HCT116 (cell line): ENCODE measurements around the gene SEMA4A. TPM values are rescaled to one million over a fixed set of nuclear protein-coding genes. Genes with fewer than 3 reads are reported as not detected.

Source experiments
- ATAC-seq: fragments of 200-7000 bp; cut with Tn5 transposase; 2 replicates; pipeline ENCODE4 v1.9.1; 2020; ENCODE audit warnings: mild to moderate bottlenecking, moderate library complexity
- BruUV-seq: library from RNA; stranded (reverse); fragments of 400-500 nt; replicated peaks from 2 replicates; lab custom pipeline; 2021; lab: Mats Ljungman, UMichigan
- CTCF ChIA-PET: fragments of 300-600 bp; sonication (Branson Sonifier 250); formaldehyde crosslinking; loops from one replicate; lab custom pipeline; 2021; ENCODE audit warnings: antibody characterized with exemption; lab: Charles Lee
- POLR2A ChIA-PET: fragments of 300-600, 350-600 bp; sonication (Branson Sonifier 250); formaldehyde crosslinking; loops from one replicate; lab custom pipeline; 2021; ENCODE audit warnings: antibody characterized with exemption; lab: Charles Lee
- RAD21 ChIA-PET, 2 experiments: fragments of 300-600 bp; sonication (Branson Sonifier 250); formaldehyde crosslinking; loops; one replicate each; lab custom pipeline; 2023; ENCODE audit warnings: low total read pairs in 2 of 2; ENCODE audit not compliant: uncharacterized antibody in 2 of 2, unreplicated experiment in 2 of 2, low non-redundant PET in 1 of 2; lab: Charles Lee
- DNase-seq: peaks from one replicate; pipeline ENCODE4 v3.0.0-alpha.2; 2010; ENCODE audit warnings: low read depth, low spot score
- H2AFZ ChIP-seq: fragments of 200-600 bp; shearing (Covaris generic), sonication (generic); 2 replicates; pipeline ENCODE4 v1.6.1; 2017; ENCODE audit warnings: low read depth, mixed run types, mixed read lengths, antibody characterized with exemption, low read length; ENCODE audit not compliant: poor library complexity, severe bottlenecking
- H3K27ac ChIP-seq: 2 replicates; pipeline ENCODE4 v1.5.1; 2012; ENCODE audit warnings: low read depth, low read length
- H3K27me3 ChIP-seq: fragments of 200-600 bp; sonication (generic); 2 replicates; pipeline ENCODE4 v1.6.1; 2016; ENCODE audit warnings: mixed run types, low read length, mixed read lengths; ENCODE audit not compliant: insufficient read depth
- H3K36me3 ChIP-seq, 2 experiments: fragments of 200-500 bp in 1 of 2; fragments of 200-600 bp in 1 of 2; sonication (Bioruptor generic) in 1 of 2; sonication (generic) in 1 of 2; 2 replicates each; pipeline versions ENCODE4 v1.5.1 to v1.6.1; 2014 to 2016; ENCODE audit warnings: low read length in 2 of 2, inconsistent platforms in 1 of 2, mixed read lengths in 1 of 2, mixed run types in 1 of 2; ENCODE audit not compliant: insufficient read depth in 2 of 2, control insufficient read depth in 1 of 2
- H3K4me1 ChIP-seq, 2 experiments: fragments of 200-600 bp in 1 of 2; sonication (generic) in 1 of 2; 2 replicates each; pipeline versions ENCODE4 v1.5.1 to v1.6.1; 2012 to 2017; ENCODE audit warnings: low read length in 2 of 2, inconsistent platforms in 1 of 2, mild to moderate bottlenecking in 1 of 2, mixed read lengths in 1 of 2, mixed run types in 1 of 2, moderate library complexity in 1 of 2; ENCODE audit not compliant: insufficient read depth in 2 of 2, control insufficient read depth in 1 of 2
- H3K4me2 ChIP-seq: fragments of 200-600 bp; sonication (generic); 2 replicates; pipeline ENCODE4 v1.6.1; 2017; ENCODE audit warnings: mixed run types, low read length, mixed read lengths
- H3K4me3 ChIP-seq, 2 experiments: fragments of 200-600 bp in 1 of 2; sonication (generic) in 1 of 2; replicated peaks in 1 of 2; 2 replicates each; pipeline ENCODE4 v1.5.1; 2011 to 2016; ENCODE audit warnings: low read length in 2 of 2, control low read depth in 1 of 2, low read depth in 1 of 2, mild to moderate bottlenecking in 1 of 2, mixed read lengths in 1 of 2, mixed run types in 1 of 2
- H3K79me2 ChIP-seq: fragments of 200-600 bp; sonication (generic); 2 replicates; pipeline ENCODE4 v1.6.1; 2017; ENCODE audit warnings: mild to moderate bottlenecking, mixed run types, low read length, moderate library complexity, mixed read lengths; ENCODE audit not compliant: insufficient read depth
- H3K9ac ChIP-seq: fragments of 200-600 bp; sonication (generic); 2 replicates; pipeline ENCODE4 v1.6.1; 2016; ENCODE audit warnings: low read length, mixed read lengths
- H3K9me2 ChIP-seq: fragments of 200-600 bp; sonication (generic), shearing (Covaris generic); 2 replicates; pipeline ENCODE4 v1.6.1; 2017; ENCODE audit warnings: mixed run types, mild to moderate bottlenecking, moderate library complexity; ENCODE audit not compliant: insufficient read depth
- H3K9me3 ChIP-seq, 2 experiments: fragments of 200-500 bp in 1 of 2; fragments of 200-600 bp in 1 of 2; sonication (Bioruptor generic) in 1 of 2; sonication (generic) in 1 of 2; 2 replicates each; pipeline ENCODE4 v1.6.1; 2014 to 2017; ENCODE audit warnings: low read length in 2 of 2, mixed read lengths in 2 of 2, inconsistent platforms in 1 of 2, low read depth in 1 of 2, mild to moderate bottlenecking in 1 of 2, mixed run types in 1 of 2, moderate library complexity in 1 of 2; ENCODE audit not compliant: control insufficient read depth in 1 of 2, insufficient read depth in 1 of 2
- H4K20me1 ChIP-seq: fragments of 200-600 bp; sonication (generic), shearing (Covaris generic); 2 replicates; pipeline ENCODE4 v1.6.1; 2017; ENCODE audit warnings: mixed run types, mild to moderate bottlenecking, moderate library complexity; ENCODE audit not compliant: insufficient read depth
- CEBPB ChIP-seq: IDR thresholded peaks from 2 replicates; pipeline ENCODE4 v1.6.1; 2012; ENCODE audit warnings: low read depth
- CTCF ChIP-seq, 3 experiments: fragments of 200-600 bp in 1 of 3; sonication (generic) in 1 of 3; IDR thresholded peaks in 2 of 3; conservative IDR thresholded peaks in 1 of 3; 2 replicates each; pipeline ENCODE4 v1.5.1; 2012 to 2017; ENCODE audit warnings: low read depth in 2 of 3, low read length in 2 of 3, antibody characterized with exemption in 1 of 3, borderline replicate concordance in 1 of 3, control low read depth in 1 of 3, mild to moderate bottlenecking in 1 of 3, mixed read lengths in 1 of 3, mixed run types in 1 of 3, moderate library complexity in 1 of 3; ENCODE audit not compliant: insufficient read depth in 1 of 3
- EGR1 ChIP-seq: IDR thresholded peaks from 2 replicates; pipeline ENCODE4 v1.6.1; 2012; ENCODE audit warnings: low read depth
- EZH2phosphoT487 ChIP-seq: fragments of 200-600 bp; IDR thresholded peaks from 2 replicates; pipeline ENCODE4 v1.6.1; 2018; ENCODE audit warnings: antibody characterized with exemption, borderline replicate concordance
- JUND ChIP-seq: IDR thresholded peaks from 2 replicates; pipeline ENCODE4 v1.6.1; 2012
- POLR2A ChIP-seq: IDR thresholded peaks from 2 replicates; pipeline ENCODE4 v1.7.0; 2011; ENCODE audit warnings: borderline replicate concordance; ENCODE audit not compliant: insufficient read depth, insufficient read length; ENCODE audit errors: extremely low read depth
- POLR2AphosphoS5 ChIP-seq: IDR thresholded peaks from 2 replicates; pipeline ENCODE4 v1.6.1; 2011; ENCODE audit warnings: mild to moderate bottlenecking, low read depth, low read length, moderate library complexity
- SIN3A ChIP-seq: IDR thresholded peaks from 2 replicates; pipeline ENCODE4 v1.6.1; 2012; ENCODE audit warnings: low read depth
- TCF7L2 ChIP-seq: IDR thresholded peaks from 2 replicates; pipeline ENCODE4 v1.7.0; 2011; ENCODE audit warnings: borderline replicate concordance, inconsistent platforms; ENCODE audit not compliant: insufficient read depth, insufficient read length; ENCODE audit errors: extremely low read depth
- ZBTB33 ChIP-seq: IDR thresholded peaks from 2 replicates; pipeline ENCODE4 v1.6.1; 2011; ENCODE audit warnings: mild to moderate bottlenecking, low read length, moderate library complexity; ENCODE audit not compliant: insufficient replicate concordance; ENCODE audit errors: extremely low read depth
- intact Hi-C: fragments of 100-400 bp; cut with micrococcal nuclease; formaldehyde crosslinking; loops from 2 replicates; pipeline ENCODE4 v1.10.0; 2022
- total RNA-seq: library from RNA; stranded (reverse); gene quantifications from one replicate; pipeline ENCODE4 v1.2.1, GENCODE V29; 2021; ENCODE audit not compliant: unreplicated experiment

Gene SEMA4A
- total RNA-seq, 1 experiment from 2014 or later, result 0.39 TPM

- H3K9me3 ChIP-seq, result no peaks in the 10 kb centered on the region
- intact Hi-C loops, result loop anchor here (1.0 to 10.0 kb wide), 3 partner anchors 55 to 299 kb away; no protein-coding TSS in a partner anchor
- BruUV-seq, result no TSS peak
- peak overlapping the region; percentile 40 for H3K4me2 ChIP-seq
- H3K27ac ChIP-seq, result no peak overlapping the region
- ChIA-PET CTCF (interaction anchor here (0.5 to 8.1 kb wide), 15 partner anchors 10 to 174 kb away, joined by 3 to 98 read pairs (median 5); partner anchors contain the start of genes PMF1, SLC25A44 and SMG5), RAD21 (interaction anchor here (0.9 to 1.5 kb wide), 4 partner anchors 15 to 80 kb away, joined by 3 to 19 read pairs (median 5); partner anchors contain the start of gene PMF1 (in 1 of the 2)), POLR2A (interaction anchor here (0.9 to 1.1 kb wide), 3 partner anchors 16 to 67 kb away, joined by 3 to 4 read pairs (median 3); partner anchors contain the start of gene PMF1)
- H2AFZ ChIP-seq, result no peak overlapping the region
- H3K4me3 ChIP-seq, result no peak overlapping the region
- no peaks in the 10 kb centered on the region; a peak in 1 of 4 replicates for H3K36me3 ChIP-seq
- no peaks in the 10 kb centered on the region; the same call in 1 of the 2 replicates for H3K27me3 ChIP-seq
- no peaks in the 10 kb centered on the region for H3K9me2 ChIP-seq
- ATAC-seq (no peak), DNase-seq (no peak)
- TF ChIP-seq EGR1 (no peak), ZBTB33 (no peak), POLR2A (no peak), JUND (no peak), POLR2AphosphoS5 (no peak), CEBPB (no peak), TCF7L2 (no peak), CTCF (IDR thresholded peaks at IDR 0.05 in 2 of 3, conservative IDR thresholded peaks at IDR 0.05 in 1 of 3; ENCODE audit: borderline replicate concordance in 1 of 3, insufficient read depth in 1 of 3, low read depth in 2 of 3, low read length in 2 of 3) (no peak), SIN3A (no peak), EZH2phosphoT487 (no peak)
- TF ChIP-seq, all 23 proteins: peak for 0
- peaks cover 9 to 17% of the 10 kb centered on the region in 2 experiments for H3K4me1 ChIP-seq
- no peaks in the 10 kb centered on the region for H4K20me1 ChIP-seq
- H3K79me2 ChIP-seq, result no peaks in the 10 kb centered on the region
- no peak overlapping the region for H3K9ac ChIP-seq
Observed at GRCh38 chr1:156145650-156146019, 7.8 kb upstream of the SEMA4A start.
